Measurements from ENCODE around the gene SLC25A4.
"Not testable (repeated sequence)": the region's sequence is repeated elsewhere in the genome, so short reads cannot be mapped to it uniquely, and the experiment has no call there.

SLC25A4 gene

DNA sequence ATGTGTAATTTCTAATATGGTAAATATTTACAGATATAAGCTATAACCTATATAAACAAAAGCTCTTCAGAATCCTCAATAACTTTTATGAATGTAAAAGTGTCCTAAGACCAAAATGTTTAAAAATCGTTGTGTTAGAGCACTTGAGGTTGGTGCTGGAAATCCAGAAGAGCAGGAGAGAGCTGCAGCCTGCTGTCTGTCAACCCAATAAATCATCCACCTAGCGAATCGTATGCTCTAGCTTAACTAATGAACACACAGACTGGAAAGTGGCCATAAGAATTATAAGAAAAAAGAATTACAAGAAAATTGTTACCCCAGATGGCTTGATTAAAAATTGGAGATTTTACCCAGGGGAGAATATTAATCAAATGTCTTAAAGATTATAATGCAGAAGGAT, 43.7 kb downstream of the SLC25A4 start:
- no peak for DNase-seq

DNA sequence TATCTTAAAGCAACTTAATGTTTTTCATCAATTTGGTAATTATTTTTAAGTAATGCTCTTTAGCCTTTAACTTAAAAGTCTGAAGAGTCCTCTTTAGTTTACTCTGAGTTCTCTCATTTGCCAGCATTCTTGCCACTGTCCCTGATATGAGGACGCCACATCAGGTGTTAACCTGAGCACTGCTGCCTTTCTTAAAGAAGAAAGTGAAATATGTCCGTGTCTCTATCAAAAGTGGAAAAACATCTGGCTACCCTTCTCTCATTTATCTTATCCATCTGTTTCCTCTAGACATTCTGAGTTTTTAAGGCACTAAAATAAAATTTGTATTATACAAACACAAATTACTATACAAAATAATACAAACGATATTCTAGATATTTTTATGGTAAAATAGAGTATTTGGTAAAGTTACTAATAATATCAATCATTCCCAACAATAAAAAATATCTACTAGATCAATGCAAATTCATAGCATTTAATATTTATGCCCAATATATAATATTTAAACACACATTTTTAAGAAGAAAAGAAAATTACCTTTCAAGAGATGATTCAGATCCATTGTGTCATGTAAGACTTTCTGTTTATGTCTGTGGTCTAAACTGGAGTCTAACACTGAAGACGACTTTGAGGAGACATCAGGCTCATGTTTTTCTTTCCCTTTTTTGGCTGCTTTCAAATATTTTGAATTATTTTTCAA, 46.7 kb downstream of the SLC25A4 start:
- DNase-seq, result no peak

DNA sequence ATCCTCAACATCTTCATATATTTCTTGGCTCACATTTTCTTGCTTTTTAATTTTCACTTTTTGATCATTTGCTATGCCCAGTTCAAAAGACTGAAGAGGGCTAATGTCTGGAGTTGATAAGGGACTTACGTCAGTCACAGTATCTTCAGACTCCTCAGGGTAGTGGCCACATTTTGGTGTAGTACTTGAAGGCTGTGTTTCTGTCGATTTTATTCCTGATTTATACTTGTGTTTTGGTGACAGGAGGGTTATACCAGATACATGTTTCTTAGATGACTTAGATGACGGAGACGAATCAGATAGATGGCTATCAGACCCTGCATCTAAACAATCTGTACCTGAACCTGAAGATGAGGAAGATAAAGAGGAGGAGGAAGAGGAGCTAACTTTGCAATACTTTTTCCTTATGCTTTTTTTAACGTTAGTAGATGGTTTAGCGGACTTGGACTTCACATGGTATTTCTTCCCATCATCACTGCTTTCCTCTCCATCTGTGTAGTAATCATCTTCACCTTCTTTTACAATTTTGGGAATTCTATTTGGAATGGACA, 47.3 kb downstream of the SLC25A4 start:
- no peak for DNase-seq

DNA sequence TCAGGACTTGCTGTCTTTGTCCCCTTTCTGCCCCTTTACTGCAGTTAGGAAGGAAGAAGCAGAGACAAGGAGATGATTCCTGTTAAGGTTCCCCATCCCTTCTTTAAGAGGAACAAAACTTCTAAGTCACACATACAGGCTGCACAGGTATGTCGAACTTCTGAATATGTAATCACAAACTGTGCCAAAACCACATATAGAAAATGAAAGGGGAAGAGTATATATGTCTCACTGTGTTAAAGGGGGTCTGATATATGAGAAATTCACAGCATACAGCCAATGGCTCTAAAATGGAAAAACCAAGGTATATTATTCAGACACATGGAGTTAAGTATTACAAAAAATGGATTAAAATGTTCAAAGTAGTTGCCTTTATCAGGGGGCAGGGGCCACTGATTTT, 49.0 kb downstream of the SLC25A4 start:
- DNase-seq, result no peak

DNA sequence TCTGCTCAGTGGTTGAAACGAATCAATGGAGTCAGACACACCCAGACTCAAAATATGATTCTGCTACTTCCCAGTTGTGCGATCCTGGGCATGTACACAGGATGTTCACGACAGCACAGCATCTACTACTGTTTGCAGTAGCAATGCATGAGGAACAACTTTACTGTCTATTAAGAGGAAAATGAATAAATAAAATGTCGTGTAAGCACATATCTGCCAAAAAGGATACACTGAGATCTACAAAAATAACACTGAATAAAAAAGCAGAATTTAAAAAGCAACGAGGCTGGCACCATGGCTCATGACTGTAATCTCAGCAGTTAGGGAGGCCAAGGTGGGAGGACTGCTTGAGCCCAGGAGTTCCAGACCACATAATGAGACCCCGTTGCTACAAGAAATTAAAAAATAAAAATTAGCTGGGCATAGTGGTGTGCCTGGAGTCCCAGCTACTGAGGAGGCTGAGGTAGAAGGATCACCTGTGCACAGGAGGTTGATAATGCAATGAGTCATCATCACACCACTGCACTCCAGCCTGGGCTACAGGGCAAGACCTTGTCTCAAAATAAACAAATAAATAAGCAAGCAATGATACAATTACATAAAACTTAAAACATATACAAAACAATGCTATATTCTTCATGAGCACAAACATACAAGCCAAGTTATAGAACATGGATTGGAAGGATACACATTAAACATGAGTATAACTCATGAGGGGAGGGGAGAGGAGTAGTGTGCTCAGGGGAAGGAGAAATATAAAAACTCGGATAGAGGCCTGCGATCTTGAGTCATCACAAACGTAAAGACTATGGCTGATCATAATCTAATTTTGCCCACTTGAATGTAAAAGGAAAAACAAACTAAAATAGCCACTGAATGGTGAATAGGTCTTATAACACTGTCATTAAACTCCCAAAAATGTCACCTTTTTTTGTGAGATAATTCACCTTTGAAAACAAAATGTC, 52.1 kb downstream of the SLC25A4 start:
- no peak for DNase-seq

DNA sequence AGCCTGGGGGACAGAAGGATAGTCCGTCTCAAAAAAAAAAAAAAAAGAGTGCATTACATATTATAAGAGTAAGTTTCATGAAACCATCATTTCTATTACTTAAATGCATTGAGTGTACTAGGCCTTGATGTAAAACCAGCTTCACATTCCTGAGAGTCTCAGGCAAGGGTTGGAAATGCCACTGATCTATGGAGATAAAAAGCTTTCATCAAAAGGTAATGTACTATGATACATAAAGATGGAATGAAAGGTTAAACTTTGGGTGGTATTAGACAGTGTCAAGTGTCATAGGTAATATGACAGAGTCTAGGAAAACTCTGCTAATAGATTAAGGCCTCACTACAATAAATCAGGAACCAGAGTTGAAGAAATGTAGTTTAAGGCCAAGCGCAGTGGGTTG, 53.4 kb downstream of the SLC25A4 start:
- no peak for DNase-seq

DNA sequence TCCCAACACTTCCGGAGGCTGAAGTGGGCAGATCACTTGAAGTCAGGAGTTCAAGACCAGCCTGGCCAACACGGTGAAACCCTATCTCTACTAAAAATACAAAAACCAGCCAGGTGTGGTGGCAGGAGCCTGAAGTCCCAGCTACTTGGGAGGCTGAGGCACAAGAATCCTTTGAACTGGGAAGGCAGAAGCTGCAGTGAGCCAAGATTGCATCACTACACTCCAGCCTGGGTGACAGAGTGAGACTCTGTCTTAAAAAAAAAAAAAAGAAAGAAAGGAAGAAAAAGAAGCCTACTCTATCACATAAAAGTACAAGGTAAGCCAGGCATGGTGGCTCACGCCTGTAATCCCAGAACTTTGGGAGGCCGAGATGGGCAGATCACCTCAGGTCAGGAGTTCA, 55.1 kb downstream of the SLC25A4 start:
- not testable (repeated sequence) for DNase-seq
